Naive thymus-derived CD8-positive, alpha-beta T cell (primary cell): ENCODE measurements around the gene RAD51B. TPM values are rescaled to one million over a fixed set of nuclear protein-coding genes. Genes with fewer than 3 reads are reported as not detected.

Source experiments
- ATAC-seq, 2 donors: fragments of 150-1000 bp; cut with Tn5 transposase in 1 of 2; sonication (Bioruptor Pico), chemical (Tn5 transposase) in 1 of 2; 1 replicate in 1 of 2; 2 replicates in 1 of 2; pipeline ENCODE4 v1.10.0; 2021; ENCODE audit warnings: mild to moderate bottlenecking in 2 of 2, moderate library complexity in 2 of 2
- POLR2A ChIA-PET: fragments of 350-600 bp; sonication (Branson Sonifier 250); formaldehyde crosslinking; loops from one replicate; lab custom pipeline; 2021; ENCODE audit warnings: antibody characterized with exemption; lab: Charles Lee
- DNase-seq, 10 donors: peaks; one replicate each; pipeline versions ENCODE4 v3.0.0 to v3.0.0-alpha.2; 2020 to 2022
- H3K27ac Mint-ChIP-seq, 10 donors: one replicate each; pipeline ENCODE4 v1.8.0; 2020 to 2022; ENCODE audit warnings: mild to moderate bottlenecking in 10 of 10, mixed read lengths in 10 of 10, moderate library complexity in 4 of 10, inconsistent platforms in 1 of 10
- H3K27me3 Mint-ChIP-seq, 5 donors: one replicate each; pipeline ENCODE4 v1.8.0; 2021 to 2022; ENCODE audit warnings: mixed read lengths in 5 of 5
- H3K36me3 Mint-ChIP-seq, 3 donors: one replicate each; pipeline ENCODE4 v1.8.0; 2020 to 2022; ENCODE audit warnings: mixed read lengths in 3 of 3, mild to moderate bottlenecking in 2 of 3, inconsistent platforms in 1 of 3
- H3K4me1 Mint-ChIP-seq, 4 donors: one replicate each; pipeline ENCODE4 v1.8.0; 2021 to 2022; ENCODE audit warnings: mixed read lengths in 4 of 4
- H3K4me3 Mint-ChIP-seq, 10 donors: one replicate each; pipeline ENCODE4 v1.8.0; 2020 to 2022; ENCODE audit warnings: mild to moderate bottlenecking in 10 of 10, mixed read lengths in 10 of 10, moderate library complexity in 6 of 10, inconsistent platforms in 1 of 10
- H3K9me3 Mint-ChIP-seq, 9 donors: one replicate each; pipeline ENCODE4 v1.8.0; 2020 to 2022; ENCODE audit warnings: mixed read lengths in 9 of 9, mild to moderate bottlenecking in 3 of 9, inconsistent platforms in 1 of 9, moderate library complexity in 1 of 9
- polyA plus RNA-seq, 3 donors: library from polyadenylated mRNA; unstranded; fragments of 300-500 nt; fragmentation: Illumina TruSeq; gene quantifications; one replicate each; pipeline ENCODE4 v1.2.3, GENCODE V29; 2021
- total RNA-seq, 8 experiments: library from RNA in 2 of 8; stranded (reverse) in 2 of 8; gene quantifications; one replicate each; pipeline ENCODE4 v1.2.3 and lab custom pipeline; 2021 to 2026

The RAD51B gene
- total and polyA plus RNA-seq, 5 experiments from 2014 or later = 15.1 to 30.0 (median 26.4) TPM

- peaks cover 10 to 72% (median 22%) of the 10 kb centered on the region in 4 donors for H3K4me1 Mint-ChIP-seq
- no peak overlapping the region for H3K27ac Mint-ChIP-seq
- POLR2A ChIA-PET = no interaction called here
Measured at GRCh38 chr14:68396461-68396860, 576.9 kb downstream of the RAD51B start.

DNA sequence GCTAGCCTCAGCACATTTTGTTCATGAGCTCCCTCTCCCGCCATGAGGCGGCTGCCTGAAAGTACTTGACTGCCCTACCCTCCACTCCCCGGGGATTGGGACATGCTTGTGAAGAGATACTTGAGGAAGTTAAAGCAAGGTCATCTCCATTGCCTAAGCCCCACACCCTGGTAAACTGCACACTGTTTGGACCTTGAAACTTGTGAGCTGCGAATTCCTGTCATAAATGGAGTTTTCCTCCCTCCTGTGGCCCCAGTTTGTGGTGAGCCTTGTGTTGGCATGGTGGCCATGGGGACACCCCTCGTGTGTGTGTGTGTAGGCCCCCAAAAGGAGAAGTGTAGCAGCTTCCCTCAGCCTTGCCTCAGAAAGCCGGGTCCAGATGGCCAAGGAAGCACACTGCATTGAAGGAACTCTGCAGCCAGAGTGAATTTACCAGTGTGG, 577.8 kb downstream of the RAD51B start:
- H3K27ac Mint-ChIP-seq = peak overlapping the region in 1 of 10 donors; percentile 18
- ATAC-seq = no peak
- peaks cover 10 to 80% (median 24%) of the 10 kb centered on the region in 4 donors for H3K4me1 Mint-ChIP-seq
- no peaks in the 10 kb centered on the region for H3K36me3 Mint-ChIP-seq
- POLR2A ChIA-PET = no interaction called here
- peaks cover 0 to 3% (median 0%) of the 10 kb centered on the region in 9 donors for H3K9me3 Mint-ChIP-seq
- no peaks in the 10 kb centered on the region for H3K27me3 Mint-ChIP-seq
- DNase-seq = no peak
- H3K4me3 Mint-ChIP-seq = no peak overlapping the region

More at GRCh38 chr14:68396461-68396860, 576.9 kb downstream of the RAD51B start:
- peaks cover 0 to 2% (median 0%) of the 10 kb centered on the region in 9 donors for H3K9me3 Mint-ChIP-seq
- no peak overlapping the region for H3K4me3 Mint-ChIP-seq
- H3K36me3 Mint-ChIP-seq = no peaks in the 10 kb centered on the region
- no peak for ATAC-seq
- DNase-seq = no peak
- no peaks in the 10 kb centered on the region for H3K27me3 Mint-ChIP-seq

- Mint-ChIP-seq H3K4me1 (peaks cover 10 to 80% (median 26%) of the 10 kb centered on the region in 4 donors), H3K4me3 (no peak overlapping the region), H3K27ac (peak overlapping the region in 1 of 10 donors; percentile 34), H3K9me3 (peaks cover 0 to 3% (median 0%) of the 10 kb centered on the region in 9 donors), H3K27me3 (no peaks in the 10 kb centered on the region), H3K36me3 (no peaks in the 10 kb centered on the region)
- DNase-seq (no peak), ATAC-seq (no peak)
- POLR2A ChIA-PET = interaction anchor here (0.6 kb wide), 1 partner anchor 1764 kb away, joined by 4 read pairs; no protein-coding TSS in a partner anchor
Measured at GRCh38 chr14:68397822-68398221, 578.2 kb downstream of the RAD51B start.

GRCh38 chr14:68398370-68398769, 578.8 kb downstream of the RAD51B start:
- Mint-ChIP-seq H3K27me3 (no peaks in the 10 kb centered on the region), H3K4me1 (peaks cover 11 to 79% (median 30%) of the 10 kb centered on the region in 4 donors), H3K4me3 (no peak overlapping the region), H3K9me3 (peaks cover 0 to 3% (median 0%) of the 10 kb centered on the region in 9 donors), H3K27ac (peak overlapping the region in 2 of 10 donors; percentile 12 to 24), H3K36me3 (no peaks in the 10 kb centered on the region)
- DNase-seq (no peak), ATAC-seq (no peak)
- POLR2A ChIA-PET = interaction anchor here (0.6 kb wide), 1 partner anchor 1763 kb away, joined by 4 read pairs; no protein-coding TSS in a partner anchor

DNA sequence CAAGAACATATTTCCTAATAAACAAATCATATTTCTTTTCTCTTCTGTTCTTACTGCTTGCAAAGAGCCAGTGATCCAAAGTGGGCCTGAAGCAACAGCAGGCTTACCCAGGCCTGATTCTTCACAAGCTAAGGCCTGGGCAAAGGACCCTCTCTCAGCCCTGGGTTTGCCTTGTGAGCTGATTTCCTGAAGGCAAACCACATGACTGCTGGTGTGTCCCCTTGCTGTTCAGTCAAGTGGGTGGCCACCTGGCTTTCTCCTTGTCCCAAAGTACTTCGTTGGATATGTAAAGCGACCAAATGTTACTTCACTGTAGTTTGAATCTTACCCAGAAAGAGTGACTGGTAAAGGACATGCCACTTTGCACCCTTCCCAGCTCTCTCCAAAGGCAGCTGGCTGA, 580.4 kb downstream of the RAD51B start:
- H3K9me3 Mint-ChIP-seq = peaks cover 0 to 3% (median 0%) of the 10 kb centered on the region in 9 donors
- H3K27me3 Mint-ChIP-seq = no peaks in the 10 kb centered on the region
- POLR2A ChIA-PET = interaction anchor here (1.1 to 1.6 kb wide), 3 partner anchors 8 to 393 kb away, joined by 3 to 6 read pairs (median 3); partner anchors contain the start of gene ZFP36L1

GRCh38 chr14:68401317-68401716, 581.7 kb downstream of the RAD51B start:
- peak overlapping the region in 3 of 10 donors; percentile 5 to 81 (median 7) for H3K27ac Mint-ChIP-seq
- POLR2A ChIA-PET = interaction anchor here (0.9 to 1.8 kb wide), 3 partner anchors 10 to 284 kb away, joined by 3 to 4 read pairs (median 3); no protein-coding TSS in a partner anchor
- H3K4me3 Mint-ChIP-seq = peak overlapping the region in 1 of 10 donors; percentile 2
- no peaks in the 10 kb centered on the region for H3K36me3 Mint-ChIP-seq
- peaks cover 19 to 88% (median 39%) of the 10 kb centered on the region in 4 donors for H3K4me1 Mint-ChIP-seq
- H3K9me3 Mint-ChIP-seq = peaks cover 0 to 3% (median 0%) of the 10 kb centered on the region in 9 donors
- ATAC-seq (no peak), DNase-seq (no peak)
- no peaks in the 10 kb centered on the region for H3K27me3 Mint-ChIP-seq

More for the DNA sequence above, 580.4 kb downstream of the RAD51B start:
- peak overlapping the region in 1 of 10 donors; percentile 81 for H3K27ac Mint-ChIP-seq
- no peak overlapping the region for H3K4me3 Mint-ChIP-seq
- peaks cover 19 to 82% (median 41%) of the 10 kb centered on the region in 4 donors for H3K4me1 Mint-ChIP-seq
- ATAC-seq (no peak), DNase-seq (no peak)
- no peaks in the 10 kb centered on the region for H3K36me3 Mint-ChIP-seq

DNA sequence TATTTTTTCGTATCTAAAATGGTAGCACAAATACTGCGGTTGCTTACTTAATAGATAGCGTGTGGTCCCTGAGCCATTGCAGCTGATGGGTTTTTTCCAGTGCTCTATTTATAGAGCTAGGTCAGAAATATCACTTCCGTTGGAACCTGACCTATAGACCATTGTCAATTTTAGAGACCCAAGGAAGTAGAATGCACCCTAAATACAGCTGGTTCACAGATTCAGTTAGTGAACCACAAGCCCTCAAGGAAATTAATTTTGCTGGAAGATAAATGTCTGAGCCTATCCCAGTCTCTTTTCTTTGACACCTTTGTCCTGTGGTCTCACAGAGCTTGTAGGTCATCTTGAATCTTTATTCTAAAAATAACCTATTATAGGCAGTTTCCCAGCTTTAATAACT, 582.3 kb downstream of the RAD51B start:
- Mint-ChIP-seq H3K27ac (peak overlapping the region in 3 of 10 donors; percentile 46 to 81 (median 54)), H3K9me3 (peaks cover 0 to 3% (median 0%) of the 10 kb centered on the region in 9 donors), H3K4me3 (no peak overlapping the region), H3K4me1 (peaks cover 19 to 89% (median 39%) of the 10 kb centered on the region in 4 donors), H3K27me3 (no peaks in the 10 kb centered on the region), H3K36me3 (no peaks in the 10 kb centered on the region)
- DNase-seq (no peak), ATAC-seq (no peak)
- POLR2A ChIA-PET = interaction anchor here (1.0 to 1.8 kb wide), 2 partner anchors 11 to 92 kb away, joined by 3 to 4 read pairs; no protein-coding TSS in a partner anchor

- Mint-ChIP-seq H3K4me1 (peaks cover 21 to 86% (median 42%) of the 10 kb centered on the region in 4 donors), H3K27me3 (no peaks in the 10 kb centered on the region), H3K27ac (peak overlapping the region in 4 of 10 donors; percentile 34 to 81 (median 46)), H3K36me3 (no peaks in the 10 kb centered on the region), H3K4me3 (no peak overlapping the region), H3K9me3 (peaks cover 0 to 3% (median 0%) of the 10 kb centered on the region in 9 donors)
- POLR2A ChIA-PET = interaction anchor here (1.0 kb wide), 1 partner anchor 91 kb away, joined by 3 read pairs; no protein-coding TSS in a partner anchor
- ATAC-seq (no peak), DNase-seq (no peak)
Measured at GRCh38 chr14:68402525-68403101, 583.0 kb downstream of the RAD51B start.

DNA sequence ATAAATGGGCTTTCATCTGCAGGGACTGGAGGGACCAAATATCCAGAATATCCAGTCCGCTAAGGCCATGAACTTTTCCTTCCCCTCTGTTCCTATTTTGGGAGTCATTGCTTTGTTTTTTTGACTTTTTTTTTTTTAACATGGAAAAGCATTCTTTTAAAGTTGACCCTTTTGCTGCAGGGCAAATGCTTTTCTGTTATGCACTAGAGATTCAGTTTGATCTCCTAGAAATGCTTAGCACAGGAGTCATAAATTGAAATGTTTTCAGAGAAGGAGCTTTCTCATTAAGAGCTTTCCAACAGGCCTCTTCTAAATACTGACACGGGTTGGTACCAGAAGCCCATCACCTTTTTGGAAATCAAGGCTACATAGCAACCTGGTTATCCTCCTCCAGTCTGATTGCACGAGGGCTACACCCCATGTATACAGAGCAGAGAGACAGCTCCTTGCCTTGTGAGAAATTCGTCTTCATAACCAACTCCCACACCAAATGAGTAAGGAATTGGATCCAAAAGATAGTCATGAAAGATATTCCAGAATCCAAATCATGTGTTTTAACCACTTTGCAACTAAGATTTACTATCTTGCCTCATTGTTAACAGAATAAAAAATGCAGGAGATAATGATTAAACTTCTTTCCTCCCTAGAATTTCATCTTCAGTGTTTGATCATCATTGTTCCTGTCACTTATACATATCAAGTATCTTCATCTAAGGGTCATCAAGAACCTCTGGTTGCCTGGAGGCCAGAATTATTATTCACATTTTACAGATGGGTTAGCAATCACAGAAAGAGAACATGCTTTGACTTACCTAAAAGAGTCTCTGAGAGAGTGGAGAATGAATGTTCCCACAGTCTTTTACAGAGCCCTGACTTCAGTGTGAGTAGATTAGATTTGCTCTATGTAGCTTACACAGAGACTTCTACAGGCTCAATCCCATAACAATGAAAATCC, 583.9 kb downstream of the RAD51B start:
- Mint-ChIP-seq H3K9me3 (peaks cover 0 to 3% (median 0%) of the 10 kb centered on the region in 9 donors), H3K36me3 (no peaks in the 10 kb centered on the region), H3K27me3 (no peaks in the 10 kb centered on the region), H3K4me1 (peaks cover 27 to 85% (median 47%) of the 10 kb centered on the region in 4 donors), H3K4me3 (peak overlapping the region in 2 of 10 donors; percentile 22), H3K27ac (peak overlapping the region in 6 of 10 donors; percentile 38 to 87 (median 76))
- POLR2A ChIA-PET = interaction anchor here (0.7 to 0.8 kb wide), 2 partner anchors 103 to 151 kb away, joined by 3 read pairs; no protein-coding TSS in a partner anchor
- ATAC-seq = no peak
- no peak for DNase-seq

- POLR2A ChIA-PET = interaction anchor here (0.8 kb wide), 1 partner anchor 103 kb away, joined by 3 read pairs; no protein-coding TSS in a partner anchor
- DNase-seq = no peak
- Mint-ChIP-seq H3K36me3 (no peaks in the 10 kb centered on the region), H3K4me3 (peak overlapping the region in 3 of 10 donors; percentile 3 to 22 (median 20)), H3K27ac (peak overlapping the region in 8 of 10 donors; percentile 26 to 82 (median 68)), H3K27me3 (no peaks in the 10 kb centered on the region), H3K9me3 (peaks cover 0 to 3% (median 0%) of the 10 kb centered on the region in 9 donors), H3K4me1 (peaks cover 28 to 85% (median 51%) of the 10 kb centered on the region in 4 donors)
- ATAC-seq = peak in 1 of 2 donors; percentile 48
Measured at GRCh38 chr14:68404146-68404527, 584.6 kb downstream of the RAD51B start.

- H3K36me3 Mint-ChIP-seq = no peaks in the 10 kb centered on the region
- POLR2A ChIA-PET = interaction anchor here (0.8 to 0.9 kb wide), 2 partner anchors 12 to 384 kb away, joined by 3 read pairs; no protein-coding TSS in a partner anchor
- peaks cover 32 to 88% (median 56%) of the 10 kb centered on the region in 4 donors for H3K4me1 Mint-ChIP-seq
- peak overlapping the region; percentile 5 to 82 (median 66) for H3K27ac Mint-ChIP-seq
- DNase-seq (no peak), ATAC-seq (peak in 1 of 2 donors; percentile 57)
- peak overlapping the region in 2 of 10 donors; percentile 20 to 22 for H3K4me3 Mint-ChIP-seq
- no peaks in the 10 kb centered on the region for H3K27me3 Mint-ChIP-seq
- H3K9me3 Mint-ChIP-seq = peaks cover 0 to 3% (median 0%) of the 10 kb centered on the region in 9 donors
Measured at GRCh38 chr14:68404652-68405183, 585.1 kb downstream of the RAD51B start.
